ENCODE measurements around the gene ANKRD13C.

DNA sequence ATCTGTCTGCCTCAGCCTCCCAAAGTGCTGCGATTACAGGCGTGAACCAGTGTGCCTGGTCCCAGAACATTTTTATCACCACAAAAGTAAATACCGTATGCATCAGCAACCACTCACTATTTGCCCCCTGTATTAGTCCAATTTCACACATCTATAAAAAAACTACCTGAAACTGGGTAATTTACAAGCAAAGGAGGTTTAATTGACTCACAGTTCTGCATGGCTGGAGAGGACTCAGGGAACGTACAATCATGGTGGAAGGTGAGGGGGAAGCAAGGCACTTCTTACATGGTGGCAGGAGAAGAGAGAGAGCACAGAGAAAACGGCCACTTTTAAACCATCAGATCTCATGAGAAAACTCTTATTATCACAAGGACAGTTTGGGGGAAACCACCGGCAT, 31.0 kb upstream of the ANKRD13C start:
- TF ChIP-seq, protein P1, sequence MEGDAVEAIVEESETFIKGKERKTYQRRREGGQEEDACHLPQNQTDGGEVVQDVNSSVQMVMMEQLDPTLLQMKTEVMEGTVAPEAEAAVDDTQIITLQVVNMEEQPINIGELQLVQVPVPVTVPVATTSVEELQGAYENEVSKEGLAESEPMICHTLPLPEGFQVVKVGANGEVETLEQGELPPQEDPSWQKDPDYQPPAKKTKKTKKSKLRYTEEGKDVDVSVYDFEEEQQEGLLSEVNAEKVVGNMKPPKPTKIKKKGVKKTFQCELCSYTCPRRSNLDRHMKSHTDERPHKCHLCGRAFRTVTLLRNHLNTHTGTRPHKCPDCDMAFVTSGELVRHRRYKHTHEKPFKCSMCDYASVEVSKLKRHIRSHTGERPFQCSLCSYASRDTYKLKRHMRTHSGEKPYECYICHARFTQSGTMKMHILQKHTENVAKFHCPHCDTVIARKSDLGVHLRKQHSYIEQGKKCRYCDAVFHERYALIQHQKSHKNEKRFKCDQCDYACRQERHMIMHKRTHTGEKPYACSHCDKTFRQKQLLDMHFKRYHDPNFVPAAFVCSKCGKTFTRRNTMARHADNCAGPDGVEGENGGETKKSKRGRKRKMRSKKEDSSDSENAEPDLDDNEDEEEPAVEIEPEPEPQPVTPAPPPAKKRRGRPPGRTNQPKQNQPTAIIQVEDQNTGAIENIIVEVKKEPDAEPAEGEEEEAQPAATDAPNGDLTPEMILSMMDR (conservative IDR thresholded peaks at IDR 0.05), result no peak
- no peak for TF ChIP-seq EZH2 (IDR thresholded peaks at IDR 0.05; ENCODE audit: low read depth)

Measured in PC-9 (cell line).